ENCODE data around the gene UBASH3B. TPM values are rescaled to one million over a fixed set of nuclear protein-coding genes. Genes with fewer than 3 reads are reported as not detected.

The UBASH3B gene
- polyA plus RNA-seq, 2 donors = 0.69 to 0.91 TPM

DNA sequence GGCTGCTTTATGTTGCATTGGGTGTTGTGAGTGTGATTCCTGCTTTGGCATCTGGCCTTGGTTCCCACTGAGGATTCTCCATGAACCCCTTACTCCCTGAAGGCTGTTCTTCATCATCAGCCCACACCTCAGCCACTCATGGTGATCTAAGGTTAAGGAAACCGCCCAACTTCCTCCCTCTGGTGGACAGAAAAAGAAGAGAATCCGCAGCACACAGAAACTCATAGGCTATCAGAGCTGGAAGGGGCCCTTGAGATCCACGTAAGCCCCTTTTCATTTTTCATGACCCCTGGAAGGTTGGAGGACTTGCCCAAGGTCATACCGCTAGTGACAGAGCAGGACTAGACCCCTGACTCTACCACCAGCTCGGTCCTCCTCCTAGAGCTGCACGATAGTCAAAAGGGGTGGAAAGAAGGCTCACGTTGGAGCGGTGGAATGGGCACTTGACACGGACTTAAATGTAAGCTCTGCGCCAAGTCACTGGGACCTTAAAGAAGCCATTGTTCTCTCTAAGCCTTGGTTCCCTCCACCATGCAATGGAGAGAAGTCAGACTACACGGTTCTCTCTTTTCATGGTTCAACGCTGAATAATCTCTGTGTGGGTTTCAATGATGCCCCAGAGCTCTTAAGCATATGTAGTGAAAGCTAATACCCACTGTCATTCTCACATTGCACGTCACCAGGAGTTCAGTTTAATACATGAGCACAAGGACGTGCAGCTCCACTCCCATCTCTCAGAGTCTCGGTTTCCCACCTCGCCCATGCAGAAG lies 99.2 kb downstream of the UBASH3B start:
- no peaks in the 10 kb centered on the region for H3K36me3 ChIP-seq (ENCODE audit: control insufficient read depth in 2 of 2, insufficient read depth in 2 of 2, low read length in 1 of 2)
- no peak overlapping the region for H3K4me3 ChIP-seq (ENCODE audit: low read depth in 1 of 2, low read length in 2 of 2)
- H3K27ac ChIP-seq (ENCODE audit: low read depth in 2 of 2, low read length in 1 of 2) = no peak overlapping the region
- H3K27me3 ChIP-seq (ENCODE audit: control insufficient read depth in 1 of 2, insufficient read depth in 2 of 2, low read length in 2 of 2) = no peaks in the 10 kb centered on the region
- no peaks in the 10 kb centered on the region for H3K4me1 ChIP-seq (ENCODE audit: control insufficient read depth in 2 of 2, insufficient read depth in 2 of 2, low read length in 1 of 2)
- H3K9me3 ChIP-seq (ENCODE audit: control insufficient read depth in 2 of 2, insufficient read depth in 1 of 2, low read depth in 1 of 2, low read length in 1 of 2) = no peaks in the 10 kb centered on the region
- WGBS, 2 donors = 91% methylated on average over 16 of the region's 16 CpGs

DNA sequence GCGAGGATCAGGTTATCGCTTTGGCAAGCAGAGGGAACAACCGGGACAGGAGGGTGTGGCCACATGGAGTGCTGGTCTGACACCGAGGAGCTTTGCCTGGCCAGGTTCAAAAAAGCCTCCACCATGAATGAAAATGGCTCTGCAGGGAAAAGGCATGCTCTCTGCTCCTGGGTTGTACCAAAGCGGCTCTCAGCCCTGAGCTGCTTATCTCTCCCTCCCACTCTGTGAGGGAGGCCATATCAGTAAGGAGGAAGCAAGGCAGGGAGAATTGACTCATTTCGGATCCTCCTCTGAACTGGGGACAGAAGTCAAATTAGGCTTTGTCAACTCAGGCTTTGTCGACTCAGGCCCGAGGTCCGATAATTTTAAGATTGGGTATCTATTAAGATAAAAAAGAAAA lies 99.9 kb downstream of the UBASH3B start:
- no peaks in the 10 kb centered on the region for H3K36me3 ChIP-seq (ENCODE audit: control insufficient read depth in 2 of 2, insufficient read depth in 2 of 2, low read length in 1 of 2)
- H3K27me3 ChIP-seq (ENCODE audit: control insufficient read depth in 1 of 2, insufficient read depth in 2 of 2, low read length in 2 of 2) = no peaks in the 10 kb centered on the region
- no peak overlapping the region for H3K4me3 ChIP-seq (ENCODE audit: low read depth in 1 of 2, low read length in 2 of 2)
- H3K27ac ChIP-seq (ENCODE audit: low read depth in 2 of 2, low read length in 1 of 2) = no peak overlapping the region
- 75 to 89% methylated on average over 9 of the region's 9 CpGs for WGBS, 2 donors
- H3K4me1 ChIP-seq (ENCODE audit: control insufficient read depth in 2 of 2, insufficient read depth in 2 of 2, low read length in 1 of 2) = no peaks in the 10 kb centered on the region
- no peaks in the 10 kb centered on the region for H3K9me3 ChIP-seq (ENCODE audit: control insufficient read depth in 2 of 2, insufficient read depth in 1 of 2, low read depth in 1 of 2, low read length in 1 of 2)

DNA sequence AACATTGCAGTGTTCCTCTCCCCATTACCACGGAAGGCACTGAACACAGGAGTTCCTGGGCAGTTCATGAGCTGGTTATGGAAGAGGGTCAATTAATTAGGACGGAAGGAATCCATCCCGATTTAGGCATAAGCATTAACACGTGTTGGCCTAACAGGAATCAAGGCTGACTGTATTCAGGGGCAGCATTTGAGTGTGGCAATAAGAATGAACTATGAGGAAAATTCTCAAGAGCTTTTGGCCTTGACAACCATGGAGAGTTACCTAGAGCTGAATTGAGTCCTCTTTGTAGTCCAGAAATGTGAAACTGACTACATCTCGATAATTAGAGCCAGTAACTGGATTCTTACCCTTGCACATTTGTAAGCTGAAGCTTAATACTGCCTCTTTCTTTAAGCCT lies 100.4 kb downstream of the UBASH3B start:
- Histone ChIP-seq H3K9me3 (ENCODE audit: control insufficient read depth in 2 of 2, insufficient read depth in 1 of 2, low read depth in 1 of 2, low read length in 1 of 2) (no peaks in the 10 kb centered on the region), H3K36me3 (ENCODE audit: control insufficient read depth in 2 of 2, insufficient read depth in 2 of 2, low read length in 1 of 2) (no peaks in the 10 kb centered on the region), H3K27me3 (ENCODE audit: control insufficient read depth in 1 of 2, insufficient read depth in 2 of 2, low read length in 2 of 2) (no peaks in the 10 kb centered on the region), H3K4me3 (ENCODE audit: low read depth in 1 of 2, low read length in 2 of 2) (no peak overlapping the region), H3K4me1 (ENCODE audit: control insufficient read depth in 2 of 2, insufficient read depth in 2 of 2, low read length in 1 of 2) (no peaks in the 10 kb centered on the region), H3K27ac (ENCODE audit: low read depth in 2 of 2, low read length in 1 of 2) (peak overlapping the region in 1 of 2 donors; percentile 7)
- WGBS, 2 donors = 73 to 91% methylated on average over 5 of the region's 5 CpGs

DNA sequence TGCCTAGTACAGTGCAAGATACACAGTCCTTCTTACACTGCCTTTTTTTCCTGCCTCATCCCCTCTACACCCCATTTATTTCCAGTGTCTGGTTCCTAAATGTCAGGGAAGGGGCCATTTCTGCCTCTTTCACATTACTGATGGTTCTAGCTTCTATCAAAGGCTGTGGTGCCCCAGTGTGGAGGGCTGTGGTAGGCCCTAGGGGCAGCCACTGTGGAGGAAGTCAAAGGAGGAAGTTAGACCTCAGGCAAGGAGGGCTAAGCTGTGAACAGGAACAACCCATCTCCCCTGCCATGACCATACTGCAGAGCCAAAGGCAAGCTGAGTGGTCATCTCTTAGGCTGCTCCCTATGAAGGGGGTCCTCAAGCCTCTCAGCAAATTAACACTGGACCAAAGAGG lies 100.9 kb downstream of the UBASH3B start:
- Histone ChIP-seq H3K4me3 (ENCODE audit: low read depth in 1 of 2, low read length in 2 of 2) (no peak overlapping the region), H3K27ac (ENCODE audit: low read depth in 2 of 2, low read length in 1 of 2) (no peak overlapping the region), H3K4me1 (ENCODE audit: control insufficient read depth in 2 of 2, insufficient read depth in 2 of 2, low read length in 1 of 2) (no peaks in the 10 kb centered on the region), H3K9me3 (ENCODE audit: control insufficient read depth in 2 of 2, insufficient read depth in 1 of 2, low read depth in 1 of 2, low read length in 1 of 2) (no peaks in the 10 kb centered on the region), H3K36me3 (ENCODE audit: control insufficient read depth in 2 of 2, insufficient read depth in 2 of 2, low read length in 1 of 2) (no peaks in the 10 kb centered on the region), H3K27me3 (ENCODE audit: control insufficient read depth in 1 of 2, insufficient read depth in 2 of 2, low read length in 2 of 2) (no peaks in the 10 kb centered on the region)

DNA sequence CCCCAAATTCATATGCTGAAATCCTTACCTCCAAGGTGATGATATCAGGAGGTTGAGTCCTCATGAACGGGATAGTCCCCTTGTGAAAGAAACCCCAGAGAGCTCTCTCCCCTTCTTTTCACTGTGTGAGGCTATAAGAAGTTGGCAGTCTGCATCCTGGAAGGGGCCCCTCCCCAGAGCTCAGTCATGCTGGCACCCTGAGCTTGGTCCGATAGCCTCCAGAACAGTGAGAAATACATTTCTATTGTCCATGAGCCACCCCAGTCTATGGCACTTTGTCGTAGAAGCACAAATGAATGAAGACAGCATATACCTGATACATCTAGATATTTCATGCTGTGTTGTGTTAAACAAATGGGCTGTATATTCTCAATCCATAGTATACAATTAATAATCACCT lies 101.7 kb downstream of the UBASH3B start:
- no peaks in the 10 kb centered on the region for H3K9me3 ChIP-seq (ENCODE audit: control insufficient read depth in 2 of 2, insufficient read depth in 1 of 2, low read depth in 1 of 2, low read length in 1 of 2)

DNA sequence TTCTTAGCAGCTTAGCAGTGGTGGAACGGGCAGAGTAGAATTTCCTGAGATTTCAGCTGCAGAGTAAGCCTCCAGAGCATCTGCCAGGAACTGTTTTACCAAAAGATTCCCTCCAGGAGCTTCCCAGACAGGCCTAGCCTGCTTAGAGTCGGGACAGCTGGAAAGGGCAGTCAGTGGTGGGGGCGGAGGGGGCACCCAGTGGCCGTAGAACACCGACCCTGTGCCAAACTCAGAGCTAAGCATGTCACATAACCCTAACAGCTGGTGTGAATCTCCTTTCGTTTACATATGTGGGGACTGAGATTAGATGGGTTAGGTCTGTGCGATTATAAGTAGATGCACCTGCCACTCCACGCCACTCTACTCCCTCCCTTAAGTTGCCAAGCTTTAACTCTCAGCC lies 102.8 kb downstream of the UBASH3B start:
- H3K9me3 ChIP-seq (ENCODE audit: control insufficient read depth in 2 of 2, insufficient read depth in 1 of 2, low read depth in 1 of 2, low read length in 1 of 2) = no peaks in the 10 kb centered on the region
- H3K4me1 ChIP-seq (ENCODE audit: control insufficient read depth in 2 of 2, insufficient read depth in 2 of 2, low read length in 1 of 2) = no peaks in the 10 kb centered on the region
- WGBS, 2 donors = 58 to 80% methylated on average over 8 of the region's 8 CpGs
- H3K27ac ChIP-seq (ENCODE audit: low read depth in 2 of 2, low read length in 1 of 2) = no peak overlapping the region
- no peaks in the 10 kb centered on the region for H3K36me3 ChIP-seq (ENCODE audit: control insufficient read depth in 2 of 2, insufficient read depth in 2 of 2, low read length in 1 of 2)
- no peaks in the 10 kb centered on the region for H3K27me3 ChIP-seq (ENCODE audit: control insufficient read depth in 1 of 2, insufficient read depth in 2 of 2, low read length in 2 of 2)
- no peak overlapping the region for H3K4me3 ChIP-seq (ENCODE audit: low read depth in 1 of 2, low read length in 2 of 2)

More for the DNA sequence above, 101.7 kb downstream of the UBASH3B start:
- H3K27me3 ChIP-seq (ENCODE audit: control insufficient read depth in 1 of 2, insufficient read depth in 2 of 2, low read length in 2 of 2) = no peaks in the 10 kb centered on the region
- WGBS, 2 donors = 91 to 95% methylated on average over 3 of the region's 3 CpGs
- H3K27ac ChIP-seq (ENCODE audit: low read depth in 2 of 2, low read length in 1 of 2) = no peak overlapping the region
- H3K4me1 ChIP-seq (ENCODE audit: control insufficient read depth in 2 of 2, insufficient read depth in 2 of 2, low read length in 1 of 2) = no peaks in the 10 kb centered on the region
- H3K36me3 ChIP-seq (ENCODE audit: control insufficient read depth in 2 of 2, insufficient read depth in 2 of 2, low read length in 1 of 2) = no peaks in the 10 kb centered on the region
- no peak overlapping the region for H3K4me3 ChIP-seq (ENCODE audit: low read depth in 1 of 2, low read length in 2 of 2)

DNA sequence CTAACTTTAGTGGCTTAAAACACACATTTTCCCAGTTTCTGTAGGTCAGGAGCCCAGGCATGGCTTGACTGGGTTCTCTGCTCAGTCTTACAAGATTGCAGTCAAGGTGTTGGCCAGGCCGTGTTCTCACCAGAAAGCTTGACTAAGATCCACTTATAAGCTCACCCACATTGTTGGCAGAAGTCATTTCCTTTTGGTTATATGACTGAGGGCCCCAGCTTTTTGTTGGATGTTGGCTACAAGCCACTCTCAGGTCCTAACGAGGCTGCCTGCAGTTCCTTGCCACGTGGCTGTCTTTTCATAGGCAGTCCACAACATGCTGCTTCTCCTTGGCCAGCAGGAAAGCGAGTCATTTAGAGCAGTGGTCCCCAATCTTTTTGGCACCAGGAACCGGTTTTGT lies 103.5 kb downstream of the UBASH3B start:
- no peak overlapping the region for H3K4me3 ChIP-seq (ENCODE audit: low read depth in 1 of 2, low read length in 2 of 2)
- no peaks in the 10 kb centered on the region for H3K4me1 ChIP-seq (ENCODE audit: control insufficient read depth in 2 of 2, insufficient read depth in 2 of 2, low read length in 1 of 2)
- no peaks in the 10 kb centered on the region for H3K36me3 ChIP-seq (ENCODE audit: control insufficient read depth in 2 of 2, insufficient read depth in 2 of 2, low read length in 1 of 2)
- 33 to 42% methylated on average over 5 of the region's 5 CpGs for WGBS, 2 donors
- H3K27ac ChIP-seq (ENCODE audit: low read depth in 2 of 2, low read length in 1 of 2) = no peak overlapping the region
- no peaks in the 10 kb centered on the region for H3K27me3 ChIP-seq (ENCODE audit: control insufficient read depth in 1 of 2, insufficient read depth in 2 of 2, low read length in 2 of 2)
- H3K9me3 ChIP-seq (ENCODE audit: control insufficient read depth in 2 of 2, insufficient read depth in 1 of 2, low read depth in 1 of 2, low read length in 1 of 2) = no peaks in the 10 kb centered on the region

DNA sequence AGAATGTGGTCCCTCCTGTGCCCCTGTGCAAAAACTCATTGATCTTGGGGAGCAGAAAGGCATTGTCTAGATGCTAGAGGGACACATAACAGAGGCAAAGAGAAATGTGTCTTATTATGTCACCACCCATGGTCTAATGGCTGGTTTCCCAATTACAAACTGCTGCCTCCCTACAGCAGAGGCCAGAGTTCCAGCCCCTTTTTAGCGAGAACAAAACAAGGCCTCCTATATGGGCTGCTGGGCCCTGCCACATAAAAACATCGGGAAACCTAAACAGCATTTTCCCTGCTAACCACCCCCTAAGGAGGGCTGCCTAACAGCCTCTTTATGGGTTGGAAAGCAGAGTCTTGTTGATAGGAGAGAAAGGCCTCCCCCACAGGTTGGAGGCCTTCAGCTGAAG lies 107.6 kb downstream of the UBASH3B start:
- no peak overlapping the region for H3K27ac ChIP-seq (ENCODE audit: low read depth in 2 of 2, low read length in 1 of 2)
- H3K9me3 ChIP-seq (ENCODE audit: control insufficient read depth in 2 of 2, insufficient read depth in 1 of 2, low read depth in 1 of 2, low read length in 1 of 2) = no peaks in the 10 kb centered on the region
- H3K4me3 ChIP-seq (ENCODE audit: low read depth in 1 of 2, low read length in 2 of 2) = no peak overlapping the region
- no peaks in the 10 kb centered on the region for H3K36me3 ChIP-seq (ENCODE audit: control insufficient read depth in 2 of 2, insufficient read depth in 2 of 2, low read length in 1 of 2)
- H3K27me3 ChIP-seq (ENCODE audit: control insufficient read depth in 1 of 2, insufficient read depth in 2 of 2, low read length in 2 of 2) = no peaks in the 10 kb centered on the region
- 53 to 68% methylated on average over 2 of the region's 2 CpGs for WGBS, 2 donors
- H3K4me1 ChIP-seq (ENCODE audit: control insufficient read depth in 2 of 2, insufficient read depth in 2 of 2, low read length in 1 of 2) = peaks cover 0 to 5% of the 10 kb centered on the region in 2 donors

DNA sequence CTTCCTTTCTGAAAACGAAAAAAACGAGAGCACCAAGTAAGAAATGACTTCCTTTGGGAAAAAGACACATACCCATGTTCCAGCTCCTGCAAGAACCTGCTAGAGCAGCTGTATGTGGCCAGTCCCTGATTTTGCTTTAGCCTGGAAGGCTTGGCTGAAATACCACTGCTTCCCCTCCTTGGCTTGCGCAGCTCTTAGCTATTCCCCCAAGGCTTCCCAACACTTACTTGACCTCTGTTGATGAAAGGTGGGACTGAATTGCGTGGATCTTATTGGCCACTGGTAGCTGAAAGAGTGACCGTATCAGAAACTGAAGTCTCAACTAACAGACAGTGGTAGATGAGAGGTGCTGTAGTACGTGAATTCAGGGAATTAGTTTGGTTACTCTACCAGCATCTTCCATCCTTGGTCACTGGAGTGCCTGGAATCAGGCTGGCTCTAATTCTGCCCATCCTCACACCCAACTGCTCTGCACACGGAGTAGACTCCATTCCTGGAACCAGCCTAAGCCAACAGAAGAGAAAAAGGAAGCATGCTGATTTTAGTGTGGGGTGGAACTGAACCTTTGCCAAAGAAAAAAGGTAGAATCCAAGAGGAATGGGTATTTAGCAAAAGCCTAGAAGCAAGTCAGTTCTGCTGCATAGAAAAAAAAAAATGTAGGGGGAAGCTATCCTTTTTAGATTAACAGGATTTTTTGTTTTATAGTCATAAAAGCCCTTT lies 109.0 kb downstream of the UBASH3B start:
- Histone ChIP-seq H3K27ac (ENCODE audit: low read depth in 2 of 2, low read length in 1 of 2) (no peak overlapping the region), H3K9me3 (ENCODE audit: control insufficient read depth in 2 of 2, insufficient read depth in 1 of 2, low read depth in 1 of 2, low read length in 1 of 2) (no peaks in the 10 kb centered on the region), H3K4me3 (ENCODE audit: low read depth in 1 of 2, low read length in 2 of 2) (no peak overlapping the region), H3K4me1 (ENCODE audit: control insufficient read depth in 2 of 2, insufficient read depth in 2 of 2, low read length in 1 of 2) (peaks cover 0 to 5% of the 10 kb centered on the region in 2 donors), H3K27me3 (ENCODE audit: control insufficient read depth in 1 of 2, insufficient read depth in 2 of 2, low read length in 2 of 2) (no peaks in the 10 kb centered on the region), H3K36me3 (ENCODE audit: control insufficient read depth in 2 of 2, insufficient read depth in 2 of 2, low read length in 1 of 2) (no peaks in the 10 kb centered on the region)
- 82% methylated on average over 7 of the region's 7 CpGs for WGBS, 2 donors

Data from esophagus (tissue), 2 donors.